K562 (cell line): Measurements from ENCODE around the gene CCDC106. TPM values are rescaled to one million over a fixed set of nuclear protein-coding genes. Genes with fewer than 3 reads are reported as not detected.

Experiments
- BRD9 ChIP-seq: fragments of 450-650 bp; IDR thresholded peaks from 2 replicates; pipeline ENCODE4 v1.6.1; 2018; ENCODE audit warnings: low read depth; ENCODE audit not compliant: partially characterized antibody
- CSDE1 ChIP-seq, 2 experiments: fragments of 450-650 bp; IDR thresholded peaks; 2 replicates each; pipeline ENCODE4 v1.6.1; 2016; ENCODE audit warnings: mild to moderate bottlenecking in 1 of 2
- ELF4 ChIP-seq: fragments of 450-650 bp; formaldehyde crosslinking; IDR thresholded peaks from 2 replicates; pipeline ENCODE4 v1.4.0; 2022; ENCODE audit warnings: missing genetic modification characterization
- ETV1 ChIP-seq: fragments of 450-650 bp; conservative IDR thresholded peaks from 2 replicates; pipeline ENCODE4 v1.6.1; 2016; ENCODE audit warnings: missing genetic modification characterization, control low read depth, low read depth, missing compliant biosample characterization
- KAT2B ChIP-seq: IDR thresholded peaks from one replicate; pipeline ENCODE4 v1.6.1; 2012; ENCODE audit warnings: low read depth, mild to moderate bottlenecking, control low read depth, inconsistent platforms, low read length, moderate library complexity
- POLR2G ChIP-seq: fragments of 200-400 bp; formaldehyde crosslinking; IDR thresholded peaks from 2 replicates; pipeline ENCODE4 v1.6.1; 2017; ENCODE audit warnings: low read depth, mild to moderate bottlenecking, antibody characterized with exemption, low read length, moderate library complexity
- PRPF4 ChIP-seq: fragments of 200-400 bp; formaldehyde crosslinking; IDR thresholded peaks from one replicate; pipeline ENCODE4 v1.6.1; 2017; ENCODE audit warnings: low read length, low read depth, mild to moderate bottlenecking; ENCODE audit not compliant: insufficient read depth, poor library complexity, severe bottlenecking
- ZBTB17 ChIP-seq: fragments of 450-650 bp; formaldehyde crosslinking; IDR thresholded peaks from 2 replicates; pipeline ENCODE4 v1.4.0; 2020; ENCODE audit warnings: mild to moderate bottlenecking
- ZNF444 ChIP-seq: fragments of 250-450 bp; sonication (Bioruptor Pico); IDR thresholded peaks from 2 replicates; pipeline ENCODE4 v1.4.0; 2020; ENCODE audit warnings: mild to moderate bottlenecking, moderate library complexity
- polyA plus RNA-seq, 8 experiments: library from polyadenylated mRNA; depleted of rRNA in 4 of 8; stranded (reverse) in 5 of 8; unstranded in 3 of 8; fragments of >200 nt; fragmentation: Nextera tagmentation in 2 of 8; fragmentation: Illumina TruSeq in 1 of 8; extraction: Ambion mirVana in 2 of 8; extraction: Trizol in 1 of 8; gene quantifications; 2 replicates each; pipeline versions ENCODE4 v1.2.1 to v1.2.3, GENCODE V29; 2011 to 2014; ENCODE audit warnings: inconsistent platforms in 1 of 8, missing spikeins in 1 of 8
- total RNA-seq, 7 experiments: library from RNA; depleted of rRNA in 6 of 7; stranded (reverse); fragments of >200 nt in 6 of 7; fragmentation: Illumina TruSeq in 2 of 7; extraction: Trizol in 2 of 7; gene quantifications; 2 replicates each; pipeline versions ENCODE4 v1.2.1 to v1.2.3, GENCODE V29; 2011 to 2021; ENCODE audit warnings: low replicate concordance in 1 of 7
- TF ChIP-seq, protein P1 (sequence below): sonication (generic); formaldehyde crosslinking; IDR thresholded peaks from 2 replicates; pipeline ENCODE4 v1.8.1; 2023; ENCODE audit warnings: mild to moderate bottlenecking, missing genetic modification reagents
- TF ChIP-seq, protein P2 (sequence below): fragments of 450-650 bp; formaldehyde crosslinking; IDR thresholded peaks from 2 replicates; pipeline ENCODE4 v1.4.0; 2020; ENCODE audit warnings: mild to moderate bottlenecking
- TF ChIP-seq, protein P3 (sequence below), 3 experiments: fragments of 200-800 bp in 1 of 3; sonication (Bioruptor generic) in 1 of 3; sonication (generic) in 1 of 3; formaldehyde crosslinking in 1 of 3; IDR thresholded peaks; 2 replicates each; pipeline versions ENCODE4 v1.6.1 to v1.8.0; 2016 to 2022; ENCODE audit warnings: mild to moderate bottlenecking in 2 of 3, missing compliant biosample characterization in 2 of 3, missing genetic modification characterization in 2 of 3, missing genetic modification reagents in 1 of 3
- TF ChIP-seq, protein P4 (sequence below): fragments of 450-650 bp; IDR thresholded peaks from 2 replicates; pipeline ENCODE4 v1.6.1; 2016; ENCODE audit warnings: low read depth

Gene CCDC106
- total and polyA plus RNA-seq, 9 of the 15 experiments (the other 6 are each of a cell fraction or from before 2014, with no cell fraction given), result 0.10 to 27.5 (median 15.0) TPM; not detected in 1

DNA sequence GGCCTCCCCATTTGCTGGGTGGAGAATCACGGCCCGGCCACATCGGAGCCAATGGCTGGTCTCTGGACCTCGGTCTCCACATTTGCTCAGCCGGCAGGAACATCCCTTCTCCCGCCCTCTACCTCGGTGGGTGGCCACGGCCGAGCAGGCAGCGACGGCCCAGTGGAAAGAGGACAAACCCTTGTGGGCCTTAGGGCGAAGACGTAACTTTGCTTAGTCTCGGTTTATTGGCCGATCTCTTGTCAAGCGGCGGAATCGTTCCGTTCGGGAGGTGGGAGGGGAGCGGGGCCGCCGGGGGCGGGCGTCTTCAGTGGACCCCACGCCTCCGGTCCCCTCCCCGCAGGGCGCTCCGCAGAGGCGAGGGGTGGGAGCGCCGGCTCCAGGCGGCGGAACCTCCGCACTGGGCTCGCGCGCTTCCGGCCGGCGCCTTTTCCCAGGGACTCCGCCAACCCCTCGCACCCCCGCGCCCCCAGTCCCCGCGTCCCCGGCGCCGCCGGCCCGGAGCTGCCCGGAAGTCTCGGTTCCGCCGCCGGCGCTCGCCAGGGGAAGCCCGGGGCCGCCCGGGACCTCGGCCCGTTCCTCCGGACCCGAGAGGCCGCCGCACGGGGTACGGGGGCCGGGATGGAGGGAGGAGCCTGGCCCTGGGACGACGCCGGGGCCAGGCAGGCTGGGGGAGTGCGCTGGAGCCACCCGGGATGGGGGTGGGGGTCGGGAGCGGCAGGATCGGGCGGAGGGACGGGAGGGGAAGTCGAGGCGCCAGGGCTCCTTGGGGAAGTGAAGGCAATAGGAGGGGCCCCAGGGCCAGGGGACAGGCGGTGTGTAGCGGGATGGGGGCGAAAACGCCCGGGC is 7.2 kb upstream of the CCDC106 start, which contains the start of gene ZNF580 (continued):
- TF ChIP-seq, protein P1, sequence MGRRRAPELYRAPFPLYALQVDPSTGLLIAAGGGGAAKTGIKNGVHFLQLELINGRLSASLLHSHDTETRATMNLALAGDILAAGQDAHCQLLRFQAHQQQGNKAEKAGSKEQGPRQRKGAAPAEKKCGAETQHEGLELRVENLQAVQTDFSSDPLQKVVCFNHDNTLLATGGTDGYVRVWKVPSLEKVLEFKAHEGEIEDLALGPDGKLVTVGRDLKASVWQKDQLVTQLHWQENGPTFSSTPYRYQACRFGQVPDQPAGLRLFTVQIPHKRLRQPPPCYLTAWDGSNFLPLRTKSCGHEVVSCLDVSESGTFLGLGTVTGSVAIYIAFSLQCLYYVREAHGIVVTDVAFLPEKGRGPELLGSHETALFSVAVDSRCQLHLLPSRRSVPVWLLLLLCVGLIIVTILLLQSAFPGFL (CRISPR knock-in tag), result no peak
- no peak; the same call in 1 of the 2 replicates for TF ChIP-seq ZBTB17 (CRISPR knock-in tag)
- no peak for TF ChIP-seq BRD9
- no peak for TF ChIP-seq PRPF4
- TF ChIP-seq, protein P2, sequence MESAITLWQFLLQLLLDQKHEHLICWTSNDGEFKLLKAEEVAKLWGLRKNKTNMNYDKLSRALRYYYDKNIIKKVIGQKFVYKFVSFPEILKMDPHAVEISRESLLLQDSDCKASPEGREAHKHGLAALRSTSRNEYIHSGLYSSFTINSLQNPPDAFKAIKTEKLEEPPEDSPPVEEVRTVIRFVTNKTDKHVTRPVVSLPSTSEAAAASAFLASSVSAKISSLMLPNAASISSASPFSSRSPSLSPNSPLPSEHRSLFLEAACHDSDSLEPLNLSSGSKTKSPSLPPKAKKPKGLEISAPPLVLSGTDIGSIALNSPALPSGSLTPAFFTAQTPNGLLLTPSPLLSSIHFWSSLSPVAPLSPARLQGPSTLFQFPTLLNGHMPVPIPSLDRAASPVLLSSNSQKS (CRISPR knock-in tag), result no peak
- no peak for TF ChIP-seq ZNF444 (CRISPR knock-in tag)
- peak; percentile 76 for TF ChIP-seq POLR2G
- TF ChIP-seq, protein P3, sequence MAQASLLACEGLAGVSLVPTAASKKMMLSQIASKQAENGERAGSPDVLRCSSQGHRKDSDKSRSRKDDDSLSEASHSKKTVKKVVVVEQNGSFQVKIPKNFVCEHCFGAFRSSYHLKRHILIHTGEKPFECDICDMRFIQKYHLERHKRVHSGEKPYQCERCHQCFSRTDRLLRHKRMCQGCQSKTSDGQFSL (CRISPR knock-in tag; IDR thresholded peaks at IDR 0.05), result no peak
- TF ChIP-seq, protein P3 (tag; IDR thresholded peaks at IDR 0.05), result no peak; a peak in 1 of 4 replicates
- TF ChIP-seq KAT2B, result no peak
- no peak for TF ChIP-seq CSDE1 (IDR thresholded peaks at IDR 0.05)
- no peak for TF ChIP-seq ETV1 (tag)
- TF ChIP-seq ELF4 (CRISPR knock-in tag), result no peak
- TF ChIP-seq, protein P4, sequence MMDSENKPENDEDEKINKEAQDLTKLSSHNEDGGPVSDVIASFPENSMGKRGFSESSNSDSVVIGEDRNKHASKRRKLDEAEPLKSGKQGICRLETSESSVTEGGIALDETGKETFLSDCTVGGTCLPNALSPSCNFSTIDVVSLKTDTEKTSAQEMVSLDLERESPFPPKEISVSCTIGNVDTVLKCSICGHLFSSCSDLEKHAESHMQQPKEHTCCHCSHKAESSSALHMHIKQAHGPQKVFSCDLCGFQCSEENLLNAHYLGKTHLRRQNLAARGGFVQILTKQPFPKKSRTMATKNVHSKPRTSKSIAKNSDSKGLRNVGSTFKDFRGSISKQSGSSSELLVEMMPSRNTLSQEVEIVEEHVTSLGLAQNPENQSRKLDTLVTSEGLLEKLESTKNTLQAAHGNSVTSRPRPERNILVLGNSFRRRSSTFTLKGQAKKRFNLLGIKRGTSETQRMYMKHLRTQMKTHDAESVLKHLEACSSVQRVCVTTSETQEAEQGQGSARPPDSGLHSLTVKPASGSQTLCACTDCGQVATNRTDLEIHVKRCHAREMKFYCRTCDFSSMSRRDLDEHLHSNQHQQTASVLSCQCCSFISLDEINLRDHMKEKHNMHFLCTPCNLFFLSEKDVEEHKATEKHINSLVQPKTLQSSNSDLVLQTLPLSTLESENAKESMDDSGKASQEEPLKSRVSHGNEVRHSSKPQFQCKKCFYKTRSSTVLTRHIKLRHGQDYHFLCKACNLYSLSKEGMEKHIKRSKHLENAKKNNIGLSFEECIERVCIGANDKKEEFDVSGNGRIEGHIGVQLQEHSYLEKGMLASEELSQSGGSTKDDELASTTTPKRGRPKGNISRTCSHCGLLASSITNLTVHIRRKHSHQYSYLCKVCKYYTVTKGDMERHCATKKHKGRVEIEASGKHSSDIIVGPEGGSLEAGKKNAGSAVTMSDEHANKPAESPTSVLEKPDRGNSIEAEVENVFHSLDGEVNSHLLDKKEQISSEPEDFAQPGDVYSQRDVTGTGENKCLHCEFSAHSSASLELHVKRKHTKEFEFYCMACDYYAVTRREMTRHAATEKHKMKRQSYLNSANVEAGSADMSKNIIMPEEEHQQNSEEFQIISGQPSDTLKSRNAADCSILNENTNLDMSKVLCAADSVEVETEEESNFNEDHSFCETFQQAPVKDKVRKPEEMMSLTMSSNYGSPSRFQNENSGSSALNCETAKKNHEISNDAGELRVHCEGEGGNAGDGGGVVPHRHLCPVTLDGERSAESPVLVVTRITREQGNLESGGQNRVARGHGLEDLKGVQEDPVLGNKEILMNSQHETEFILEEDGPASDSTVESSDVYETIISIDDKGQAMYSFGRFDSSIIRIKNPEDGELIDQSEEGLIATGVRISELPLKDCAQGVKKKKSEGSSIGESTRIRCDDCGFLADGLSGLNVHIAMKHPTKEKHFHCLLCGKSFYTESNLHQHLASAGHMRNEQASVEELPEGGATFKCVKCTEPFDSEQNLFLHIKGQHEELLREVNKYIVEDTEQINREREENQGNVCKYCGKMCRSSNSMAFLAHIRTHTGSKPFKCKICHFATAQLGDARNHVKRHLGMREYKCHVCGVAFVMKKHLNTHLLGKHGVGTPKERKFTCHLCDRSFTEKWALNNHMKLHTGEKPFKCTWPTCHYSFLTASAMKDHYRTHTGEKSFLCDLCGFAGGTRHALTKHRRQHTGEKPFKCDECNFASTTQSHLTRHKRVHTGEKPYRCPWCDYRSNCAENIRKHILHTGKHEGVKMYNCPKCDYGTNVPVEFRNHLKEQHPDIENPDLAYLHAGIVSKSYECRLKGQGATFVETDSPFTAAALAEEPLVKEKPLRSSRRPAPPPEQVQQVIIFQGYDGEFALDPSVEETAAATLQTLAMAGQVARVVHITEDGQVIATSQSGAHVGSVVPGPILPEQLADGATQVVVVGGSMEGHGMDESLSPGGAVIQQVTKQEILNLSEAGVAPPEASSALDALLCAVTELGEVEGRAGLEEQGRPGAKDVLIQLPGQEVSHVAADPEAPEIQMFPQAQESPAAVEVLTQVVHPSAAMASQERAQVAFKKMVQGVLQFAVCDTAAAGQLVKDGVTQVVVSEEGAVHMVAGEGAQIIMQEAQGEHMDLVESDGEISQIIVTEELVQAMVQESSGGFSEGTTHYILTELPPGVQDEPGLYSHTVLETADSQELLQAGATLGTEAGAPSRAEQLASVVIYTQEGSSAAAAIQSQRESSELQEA, result peak; percentile 65
